GM23338 (cell line): ENCODE results near the gene GNPTG. TPM values are rescaled to one million over a fixed set of nuclear protein-coding genes. Genes with fewer than 3 reads are reported as not detected.
"Not testable (repeated sequence)": the region's sequence is repeated elsewhere in the genome, so short reads cannot be mapped to it uniquely, and the experiment has no call there.

Source experiments
- ATAC-seq: fragments of 200-7000 bp; cut with Tn5 transposase; 3 replicates; pipeline ENCODE4 v1.9.1; 2020
- DNase-seq: peaks from one replicate; pipeline ENCODE4 v3.0.0-alpha.2; 2015; ENCODE audit warnings: low spot score
- H2AFZ ChIP-seq: fragments of 200-600 bp; sonication (generic); 2 replicates; pipeline ENCODE4 v1.8.0; 2016; ENCODE audit warnings: antibody characterized with exemption, mild to moderate bottlenecking, moderate library complexity
- H3F3A ChIP-seq: fragments of 200-600 bp; sonication (generic); replicated peaks from 2 replicates; pipeline ENCODE4 v1.8.0; 2017; ENCODE audit warnings: antibody characterized with exemption, mixed run types, low read depth
- H3K27ac ChIP-seq: fragments of 200-600 bp; sonication (generic); 2 replicates; pipeline ENCODE4 v1.6.1; 2016; ENCODE audit warnings: low read depth
- H3K27me3 ChIP-seq: fragments of 200-600 bp; sonication (generic); 2 replicates; pipeline ENCODE4 v1.8.0; 2016; ENCODE audit warnings: mild to moderate bottlenecking, mixed run types, moderate library complexity; ENCODE audit not compliant: insufficient read depth
- H3K36me3 ChIP-seq: fragments of 200-600 bp; sonication (generic); 2 replicates; pipeline ENCODE4 v1.8.0; 2016; ENCODE audit warnings: mild to moderate bottlenecking; ENCODE audit not compliant: insufficient read depth
- H3K4me1 ChIP-seq: fragments of 200-600 bp; sonication (generic); 2 replicates; pipeline ENCODE4 v1.8.0; 2016; ENCODE audit warnings: mild to moderate bottlenecking, moderate library complexity; ENCODE audit not compliant: insufficient read depth
- H3K4me2 ChIP-seq: fragments of 200-600 bp; sonication (generic); 2 replicates; pipeline ENCODE4 v1.7.1; 2017; ENCODE audit warnings: mixed run types
- H3K4me3 ChIP-seq: fragments of 200-600 bp; sonication (generic); 2 replicates; pipeline ENCODE4 v1.6.1; 2016; ENCODE audit warnings: mixed run types
- H3K79me2 ChIP-seq: fragments of 200-600 bp; sonication (generic); replicated peaks from 2 replicates; pipeline ENCODE4 v1.8.0; 2017; ENCODE audit warnings: mild to moderate bottlenecking; ENCODE audit not compliant: insufficient read depth
- H3K9me2 ChIP-seq: fragments of 200-600 bp; sonication (generic); 2 replicates; pipeline ENCODE4 v1.8.0; 2017; ENCODE audit not compliant: insufficient read depth
- H4K20me1 ChIP-seq: fragments of 200-600 bp; sonication (generic); replicated peaks from 2 replicates; pipeline ENCODE4 v1.8.0; 2017; ENCODE audit warnings: mild to moderate bottlenecking; ENCODE audit not compliant: insufficient read depth
- H3K27ac Mint-ChIP-seq: 2 replicates; pipeline ENCODE4 v1.8.0; 2020; ENCODE audit warnings: inconsistent platforms, mild to moderate bottlenecking, moderate library complexity, mixed read lengths
- H3K27me3 Mint-ChIP-seq: 3 replicates; pipeline ENCODE4 v1.8.0; 2022; ENCODE audit warnings: low read depth, mild to moderate bottlenecking, moderate library complexity, mixed read lengths, inconsistent platforms; ENCODE audit not compliant: insufficient read depth, poor library complexity
- H3K36me3 Mint-ChIP-seq: 3 replicates; pipeline ENCODE4 v1.8.0; 2021; ENCODE audit warnings: low read depth, mild to moderate bottlenecking, inconsistent platforms, moderate library complexity, mixed read lengths
- H3K4me1 Mint-ChIP-seq: 3 replicates; pipeline ENCODE4 v1.8.0; 2020; ENCODE audit warnings: mild to moderate bottlenecking, inconsistent platforms, mixed read lengths
- H3K4me3 Mint-ChIP-seq: 3 replicates; pipeline ENCODE4 v1.8.0; 2021; ENCODE audit warnings: moderate library complexity, mild to moderate bottlenecking, inconsistent platforms, mixed read lengths
- H3K9me3 Mint-ChIP-seq: 3 replicates; pipeline ENCODE4 v1.8.0; 2020; ENCODE audit warnings: moderate library complexity, mild to moderate bottlenecking, inconsistent platforms, mixed read lengths
- ETS1 ChIP-seq: IDR thresholded peaks from 2 replicates; pipeline ENCODE4 v1.6.1; 2016; ENCODE audit warnings: antibody characterized with exemption
- EZH2 ChIP-seq: fragments of 200-600 bp; sonication (generic); IDR thresholded peaks from one replicate; pipeline ENCODE4 v1.8.0; 2017; ENCODE audit warnings: antibody characterized with exemption, mild to moderate bottlenecking, low read depth; ENCODE audit not compliant: unreplicated experiment
- EZH2phosphoT487 ChIP-seq: fragments of 200-600 bp; sonication (generic); IDR thresholded peaks from one replicate; pipeline ENCODE4 v1.8.1; 2018; ENCODE audit warnings: antibody characterized with exemption; ENCODE audit not compliant: unreplicated experiment
- JUNB ChIP-seq: IDR thresholded peaks from one replicate; pipeline ENCODE4 v1.6.1; 2016; ENCODE audit warnings: antibody characterized with exemption; ENCODE audit not compliant: unreplicated experiment
- NANOG ChIP-seq: IDR thresholded peaks from 2 replicates; pipeline ENCODE4 v1.6.1; 2016; ENCODE audit warnings: antibody characterized with exemption, borderline replicate concordance
- POLR2AphosphoS5 ChIP-seq: IDR thresholded peaks from 2 replicates; pipeline ENCODE4 v1.6.1; 2016; ENCODE audit warnings: antibody characterized with exemption, low read depth
- STAT1 ChIP-seq: IDR thresholded peaks from one replicate; pipeline ENCODE4 v1.6.1; 2016; ENCODE audit warnings: antibody characterized with exemption; ENCODE audit not compliant: unreplicated experiment
- ZNF331 ChIP-seq: fragments of 250-450 bp; sonication (Bioruptor Pico); IDR thresholded peaks from 2 replicates; pipeline ENCODE4 v1.5.0; 2020; ENCODE audit warnings: low read depth, mild to moderate bottlenecking, moderate library complexity
- ZNF462 ChIP-seq: fragments of 250-450 bp; sonication (Bioruptor Pico); IDR thresholded peaks from 2 replicates; pipeline ENCODE4 v1.5.0; 2020; ENCODE audit warnings: mild to moderate bottlenecking, moderate library complexity
- polyA plus RNA-seq: library from polyadenylated mRNA; unstranded; fragments of >200 nt; fragmentation: Nextera tagmentation; extraction: Ambion mirVana; gene quantifications from 2 replicates; pipeline ENCODE4 v1.2.1, GENCODE V29; 2016
- total RNA-seq: library from RNA; depleted of rRNA; stranded (reverse); fragments of >200 nt; shearing (Covaris generic); gene quantifications from 2 replicates; pipeline ENCODE4 v1.2.3, GENCODE V29; 2014

Gene GNPTG
- total and polyA plus RNA-seq, 2 experiments from 2014 or later = 23.3 to 41.0 TPM

- no peaks in the 10 kb centered on the region for H3K79me2 ChIP-seq
- H3K36me3 ChIP-seq = no peaks in the 10 kb centered on the region
- H4K20me1 ChIP-seq = no peaks in the 10 kb centered on the region; the same call in 1 of the 2 replicates
- Mint-ChIP-seq H3K4me3 (peak overlapping the region; percentile 5; the same call in 1 of the 3 replicates), H3K4me1 (peaks cover 14% of the 10 kb centered on the region), H3K27ac (no peak overlapping the region), H3K9me3 (no peaks in the 10 kb centered on the region), H3K36me3 (peaks cover 25% of the 10 kb centered on the region), H3K27me3 (peaks cover 9% of the 10 kb centered on the region)
- H3F3A ChIP-seq = peaks cover 8% of the 10 kb centered on the region; the same call in 1 of the 2 replicates
- TF ChIP-seq JUNB (no peak), POLR2AphosphoS5 (0 out of 2 replicates have a peak, but pooled peaks have one; percentile 15), EZH2phosphoT487 (no peak)
- 0 out of 2 replicates have a peak overlapping the region, but pooled peaks have one; percentile 65 for H3K27ac ChIP-seq
- no peak overlapping the region for H3K4me3 ChIP-seq
- DNase-seq (no peak), ATAC-seq (no peak; the same call in 2 of the 3 replicates)
- H3K9me2 ChIP-seq = no peaks in the 10 kb centered on the region
- H3K4me1 ChIP-seq = peaks cover 5% of the 10 kb centered on the region
- H2AFZ ChIP-seq = no peak overlapping the region
- H3K4me2 ChIP-seq = no peak overlapping the region
- no peaks in the 10 kb centered on the region for H3K27me3 ChIP-seq
Observed at GRCh38 chr16:1326946-1327618, 24.6 kb upstream of the GNPTG start.

GRCh38 chr16:1327619-1327947 is 24.1 kb upstream of the GNPTG start:
- H2AFZ ChIP-seq = no peak overlapping the region
- H3K36me3 Mint-ChIP-seq = peaks cover 21% of the 10 kb centered on the region
- TF ChIP-seq POLR2AphosphoS5 = no peak
- TF ChIP-seq ETS1 = no peak
- no peak for TF ChIP-seq EZH2phosphoT487
- no peak for TF ChIP-seq ZNF331 (CRISPR knock-in tag)
- TF ChIP-seq JUNB = no peak
- TF ChIP-seq STAT1 = no peak
- TF ChIP-seq NANOG = no peak
- TF ChIP-seq EZH2 = no peak
- no peak for TF ChIP-seq ZNF462 (CRISPR knock-in tag)
- H3K27me3 ChIP-seq = peaks cover 4% of the 10 kb centered on the region
- H3K4me1 ChIP-seq = peaks cover 10% of the 10 kb centered on the region
- no peaks in the 10 kb centered on the region for H3K79me2 ChIP-seq
- H3K36me3 ChIP-seq = no peaks in the 10 kb centered on the region
- no peak overlapping the region for H3K27ac Mint-ChIP-seq
- H3K9me3 Mint-ChIP-seq = no peaks in the 10 kb centered on the region
- no peak overlapping the region for H3K27ac ChIP-seq
- DNase-seq (peak; percentile 62), ATAC-seq (no peak; the same call in 2 of the 3 replicates)
- H3K27me3 Mint-ChIP-seq = peaks cover 14% of the 10 kb centered on the region
- peaks cover 16% of the 10 kb centered on the region for H3K4me1 Mint-ChIP-seq
- no peak overlapping the region for H3K4me3 Mint-ChIP-seq
- H3K9me2 ChIP-seq = no peaks in the 10 kb centered on the region
- H4K20me1 ChIP-seq = no peaks in the 10 kb centered on the region; the same call in 1 of the 2 replicates
- H3K4me2 ChIP-seq = no peak overlapping the region
- peaks cover 8% of the 10 kb centered on the region; the same call in 1 of the 2 replicates for H3F3A ChIP-seq
- no peak overlapping the region for H3K4me3 ChIP-seq

- not testable (repeated sequence) for H4K20me1 ChIP-seq, H3K4me2 ChIP-seq, H2AFZ ChIP-seq, H3K9me2 ChIP-seq, H3K9me3 Mint-ChIP-seq, H3K27ac ChIP-seq, H3K27ac Mint-ChIP-seq, H3F3A ChIP-seq, H3K79me2 ChIP-seq, H3K36me3 ChIP-seq, DNase-seq, H3K27me3 ChIP-seq, H3K4me1 ChIP-seq, ATAC-seq, H3K4me3 ChIP-seq, H3K4me3 Mint-ChIP-seq
- Mint-ChIP-seq H3K27me3 (peaks cover 16% of the 10 kb centered on the region), H3K36me3 (peaks cover 17% of the 10 kb centered on the region), H3K4me1 (peaks cover 18% of the 10 kb centered on the region)
Observed at GRCh38 chr16:1328136-1328535, 23.6 kb upstream of the GNPTG start.
